NCI-H82 treated with DMSO at 0.1 percent for 48 hours (cell line): ENCODE measurements around the gene HSD11B2.
"Not testable (repeated sequence)": the region's sequence is repeated elsewhere in the genome, so short reads cannot be mapped to it uniquely, and the experiment has no call there.

ENCODE experiments used
- DNase-seq: peaks from one replicate; lab custom pipeline; 2025; ENCODE audit not compliant: unreplicated experiment; lab: John Stamatoyannopoulos, UW

Gene HSD11B2

GRCh38 chr16:67413978-67414911 lies 16.7 kb upstream of the HSD11B2 start:
- DNase-seq, result no peak

GRCh38 chr16:67415421-67415820 lies 15.5 kb upstream of the HSD11B2 start:
- not testable (repeated sequence) for DNase-seq

GRCh38 chr16:67415872-67416793 lies 14.8 kb upstream of the HSD11B2 start, which contains the start of gene ZDHHC1:
TSS of gene ZDHHC1 (minus strand) at chr16:67416477. CDS start at chr16:67407775, 8,702 bp downstream.
- no peak for DNase-seq

GRCh38 chr16:67417333-67418061 lies 13.4 kb upstream of the HSD11B2 start:
- no peak for DNase-seq

- DNase-seq, result peak; percentile 57
Measured at GRCh38 chr16:67419502-67419901, 11.4 kb upstream of the HSD11B2 start.

GRCh38 chr16:67419931-67420330 lies 11.0 kb upstream of the HSD11B2 start:
- no peak for DNase-seq

GRCh38 chr16:67421030-67421429 lies 9.9 kb upstream of the HSD11B2 start:
- no peak for DNase-seq

GRCh38 chr16:67423015-67423414 lies 7.9 kb upstream of the HSD11B2 start:
- DNase-seq, result no peak

GRCh38 chr16:67423611-67424260 lies 7.2 kb upstream of the HSD11B2 start:
- DNase-seq, result no peak

GRCh38 chr16:67424261-67424615 lies 6.7 kb upstream of the HSD11B2 start:
- DNase-seq, result no peak

- no peak for DNase-seq
Measured at GRCh38 chr16:67425061-67425460, 5.9 kb upstream of the HSD11B2 start.

- no peak for DNase-seq
Measured at GRCh38 chr16:67425580-67425979, 5.3 kb upstream of the HSD11B2 start.

GRCh38 chr16:67426022-67426421 lies 4.9 kb upstream of the HSD11B2 start:
- no peak for DNase-seq

GRCh38 chr16:67426950-67427349 lies 4.0 kb upstream of the HSD11B2 start:
- DNase-seq, result no peak

- DNase-seq, result peak; percentile 70
Measured at GRCh38 chr16:67428146-67428731, 2.7 kb upstream of the HSD11B2 start.

- no peak for DNase-seq
Measured at GRCh38 chr16:67429053-67429798, 1.7 kb upstream of the HSD11B2 start.

- DNase-seq, result no peak
Measured at GRCh38 chr16:67429799-67430503, 970 bp upstream of the HSD11B2 start.

GRCh38 chr16:67430504-67430976 lies 381 bp upstream of the HSD11B2 start:
- no peak for DNase-seq
